ENCODE measurements around the gene EPHA1.

EPHA1 gene

GRCh38 chr7:143388491-143389101 is 20.1 kb downstream of the EPHA1 start:
- no peak for DNase-seq (ENCODE audit: low read depth)

- DNase-seq (ENCODE audit: low read depth), result no peak
These were observed 20.6 kb downstream of the EPHA1 start for GRCh38 chr7:143388051-143388450.

- DNase-seq (ENCODE audit: low read depth), result no peak
These were observed 21.3 kb downstream of the EPHA1 start for GRCh38 chr7:143387156-143387975.

GRCh38 chr7:143385891-143386781 is 22.5 kb downstream of the EPHA1 start:
- DNase-seq (ENCODE audit: low read depth), result peak; percentile 75

- peak; percentile 80 for DNase-seq (ENCODE audit: low read depth)
These were observed 23.7 kb downstream of the EPHA1 start for GRCh38 chr7:143384661-143385631.

GRCh38 chr7:143384148-143384547 is 24.5 kb downstream of the EPHA1 start:
- peak; percentile 71 for DNase-seq (ENCODE audit: low read depth)

- DNase-seq (ENCODE audit: low read depth), result no peak
These were observed 25.1 kb downstream of the EPHA1 start for GRCh38 chr7:143383642-143383957.

GRCh38 chr7:143382791-143383641 is 25.6 kb downstream of the EPHA1 start:
- no peak for DNase-seq (ENCODE audit: low read depth)

- DNase-seq (ENCODE audit: low read depth), result no peak
These were observed 26.4 kb downstream of the EPHA1 start for GRCh38 chr7:143382126-143382790.

- DNase-seq (ENCODE audit: low read depth), result peak; percentile 78
These were observed 27.1 kb downstream of the EPHA1 start for GRCh38 chr7:143381427-143382125.

- peak; percentile 98 for DNase-seq (ENCODE audit: low read depth)
These were observed 27.8 kb downstream of the EPHA1 start, which contains the start of gene ZYX for GRCh38 chr7:143380646-143381426. Gene ZYX, plus strand, starts transcription at chr7:143381345. Its CDS starts 227 bp downstream, at chr7:143381572.

- peak; percentile 84 for DNase-seq (ENCODE audit: low read depth)
These were observed 28.4 kb downstream of the EPHA1 start for GRCh38 chr7:143380260-143380645.

- no peak for DNase-seq (ENCODE audit: low read depth)
These were observed 28.9 kb downstream of the EPHA1 start for GRCh38 chr7:143379611-143380259.

GRCh38 chr7:143376396-143376795 is 32.3 kb downstream of the EPHA1 start:
- DNase-seq (ENCODE audit: low read depth), result no peak

GRCh38 chr7:143375298-143376034 is 33.2 kb downstream of the EPHA1 start:
- no peak for DNase-seq (ENCODE audit: low read depth)

- DNase-seq (ENCODE audit: low read depth), result no peak
These were observed 34.1 kb downstream of the EPHA1 start for GRCh38 chr7:143374561-143374960.

GRCh38 chr7:143373255-143373794 is 35.3 kb downstream of the EPHA1 start:
- no peak for DNase-seq (ENCODE audit: low read depth)

Measured in iris pigment epithelial cell (primary cell).